Activated T-cell treated with anti-CD3 and anti-CD28 coated beads, Interleukin-2, amount 50 U/mL, for 48 hours (primary cell): Measurements from ENCODE around the gene TEX48.

Experiments used
- DNase-seq, 2 experiments: peaks; one replicate each; pipeline ENCODE4 v3.0.0-alpha.2; 2020

The TEX48 gene

DNA sequence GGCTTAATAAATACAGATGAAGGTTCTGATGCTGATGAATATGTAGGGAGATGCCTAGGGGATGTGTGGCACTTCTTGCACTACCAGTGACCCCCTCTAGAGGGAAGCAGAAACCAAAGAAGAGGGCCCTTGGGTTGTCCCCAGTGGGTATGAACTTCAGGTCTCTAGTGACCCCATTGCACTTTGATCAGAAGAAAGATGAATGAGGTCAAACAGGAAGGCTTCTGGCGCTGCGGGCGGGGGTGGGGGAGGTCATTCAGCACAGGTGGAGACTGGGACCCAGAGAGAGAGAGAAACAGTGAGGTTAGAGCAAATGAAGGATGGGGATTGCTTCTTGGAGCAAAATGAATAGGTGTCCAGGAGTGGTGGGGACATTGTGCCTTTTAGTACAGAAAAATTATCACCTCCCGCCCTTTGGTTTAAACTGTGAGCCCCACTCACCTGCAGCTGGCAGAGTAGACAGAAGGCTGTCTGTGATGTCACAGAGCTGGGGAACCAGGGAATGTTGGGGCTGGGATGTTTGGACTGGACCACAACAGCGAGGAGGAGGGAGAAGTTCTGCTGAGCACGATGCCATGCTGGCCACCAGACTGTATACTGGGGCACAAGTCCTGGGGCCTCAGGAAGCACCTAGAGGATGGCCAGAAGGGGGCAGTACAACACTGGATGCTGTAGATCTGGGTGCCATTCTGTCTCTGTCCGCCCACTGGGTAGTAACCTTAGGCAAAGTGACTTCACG is at the start of gene TEX48:
TSS of gene TEX48 (minus strand) at position 599 of the 739 bp plus-strand sequence. CDS start 10,469 bp downstream, outside the sequence.
- peak; percentile 86 to 87 for DNase-seq

- DNase-seq, result no peak
Observed at GRCh38 chr9:114731701-114732100, 49.7 kb upstream of the TEX48 start.

DNA sequence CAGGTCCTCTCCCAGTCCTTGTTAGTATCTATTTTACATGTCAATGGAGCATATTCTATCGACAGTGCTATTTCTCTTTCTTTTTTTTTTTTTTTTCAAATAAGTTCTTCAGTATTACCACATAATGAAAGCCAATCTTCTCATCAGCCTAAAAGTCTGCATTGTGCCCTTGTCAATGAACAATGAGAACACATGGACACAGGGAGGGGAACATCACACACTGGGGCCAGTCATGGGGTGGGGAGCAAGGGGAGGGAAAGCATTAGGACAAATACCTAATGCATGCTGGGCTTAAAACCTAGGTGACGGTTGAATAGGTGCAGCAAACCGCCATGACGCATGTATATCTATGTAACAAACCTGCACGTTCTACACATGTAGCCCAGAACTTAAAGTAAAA is 47.7 kb upstream of the TEX48 start:
- no peak for DNase-seq

DNA sequence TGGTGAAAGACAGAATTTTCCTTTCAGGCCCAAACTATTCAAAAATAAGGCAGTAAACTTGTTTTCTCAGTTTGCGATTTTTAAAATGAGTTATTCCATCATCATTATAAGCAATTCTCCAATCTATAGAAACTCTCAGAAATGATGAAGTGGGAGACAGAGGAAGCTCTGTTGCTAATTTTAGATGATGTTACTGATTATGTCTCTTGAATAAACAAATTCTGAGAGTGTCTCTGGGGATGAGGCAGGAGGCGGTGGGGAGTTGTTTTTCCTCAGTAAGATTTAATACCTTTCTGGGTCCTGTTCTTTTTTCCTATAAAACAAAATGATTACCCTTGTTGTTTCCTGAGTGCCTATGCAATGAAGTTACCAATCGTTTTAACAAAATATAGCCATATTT is 43.9 kb upstream of the TEX48 start:
- DNase-seq, result no peak

GRCh38 chr9:114724744-114725143 is 42.8 kb upstream of the TEX48 start:
- DNase-seq, result no peak

GRCh38 chr9:114723931-114724330 is 41.9 kb upstream of the TEX48 start:
- DNase-seq, result no peak

DNA sequence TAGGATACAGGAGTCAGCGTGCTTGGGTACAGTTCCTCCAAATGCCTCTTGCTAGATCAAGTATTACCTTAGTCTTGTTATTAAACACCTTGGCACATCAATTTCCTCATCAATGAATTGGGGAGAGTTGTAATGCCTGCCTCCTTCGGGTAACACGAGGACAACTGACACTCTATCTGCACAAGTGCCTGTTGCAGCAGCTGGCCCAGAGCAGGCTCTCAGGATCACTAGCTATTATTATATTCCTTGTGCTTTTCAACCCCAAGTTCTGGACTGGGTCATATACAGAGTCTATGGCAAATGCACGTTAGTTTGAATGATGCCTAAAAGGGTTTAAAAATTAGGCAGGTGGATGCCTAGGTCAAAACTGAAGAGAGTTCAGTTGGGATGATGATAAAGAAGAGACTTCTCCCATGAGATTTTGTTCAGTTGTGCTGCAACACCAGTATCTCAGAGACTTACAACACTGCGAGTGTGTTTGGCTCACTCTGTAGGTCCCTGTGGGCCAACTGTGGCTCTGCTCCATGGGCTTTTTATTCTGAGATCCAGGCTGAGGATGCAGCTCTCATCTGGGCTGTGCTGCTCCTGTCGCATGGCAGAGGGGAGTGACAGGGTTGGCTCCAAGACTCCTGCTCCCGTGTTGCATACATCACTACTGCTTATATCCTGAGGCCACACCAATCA is 41.1 kb upstream of the TEX48 start:
- no peak for DNase-seq

- DNase-seq, result no peak
Observed at GRCh38 chr9:114722081-114722621, 40.2 kb upstream of the TEX48 start.

DNA sequence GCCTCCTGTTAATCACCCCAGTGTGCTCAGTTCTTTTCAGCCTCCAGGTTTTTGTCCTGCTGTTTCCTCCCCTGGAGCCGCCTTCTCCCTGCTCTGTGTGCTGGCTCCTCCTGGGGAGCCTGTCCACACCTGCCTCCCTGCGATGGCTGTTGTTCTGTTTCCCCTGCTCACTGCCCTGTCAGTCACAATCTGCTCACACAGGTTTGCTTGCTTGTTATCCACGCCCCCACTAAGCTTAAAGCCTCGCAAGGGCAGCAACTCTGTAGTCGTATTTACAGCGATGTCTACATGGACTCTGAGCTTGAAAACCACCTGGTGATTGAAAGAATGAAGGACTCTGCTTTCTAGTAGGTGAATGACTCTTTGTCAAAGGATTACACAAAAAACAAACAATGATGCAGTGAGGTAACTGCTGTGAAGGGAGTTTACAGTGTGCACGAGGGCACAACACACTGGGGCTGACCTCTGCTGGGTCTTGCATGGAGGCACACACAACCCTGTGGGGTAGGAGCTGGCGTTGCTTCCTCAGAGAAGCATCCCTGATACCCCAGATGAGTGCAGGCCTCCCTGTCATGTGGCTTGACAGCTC is 39.6 kb upstream of the TEX48 start:
- DNase-seq, result no peak

DNA sequence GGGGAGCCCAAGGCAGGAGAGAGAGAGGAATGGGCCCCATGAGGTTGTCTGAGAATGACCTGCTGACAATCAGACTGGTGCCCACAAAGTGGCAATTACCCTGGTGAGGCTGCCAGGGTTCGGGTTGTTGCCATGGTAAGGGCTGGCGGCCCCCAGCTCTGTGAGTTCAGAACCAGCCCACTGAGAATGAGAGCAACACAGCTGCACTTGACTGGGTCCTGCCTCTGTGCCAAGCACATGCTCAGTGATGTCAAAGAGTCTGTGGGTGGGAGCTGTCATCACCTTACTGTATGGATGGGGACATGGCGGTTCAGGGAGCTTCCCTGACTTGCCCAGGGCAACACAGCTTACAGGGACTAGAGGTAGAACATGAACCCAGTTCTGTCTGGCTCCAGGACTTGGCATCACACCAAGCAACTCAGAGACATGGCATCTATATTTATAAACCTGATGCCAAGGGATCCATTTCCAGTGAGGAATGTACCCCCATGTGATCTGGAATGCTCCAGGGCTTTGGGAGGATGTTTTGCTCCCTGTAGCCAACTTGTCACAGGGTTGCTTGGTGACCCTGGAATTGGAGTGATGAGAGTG is 38.2 kb upstream of the TEX48 start:
- no peak for DNase-seq

DNA sequence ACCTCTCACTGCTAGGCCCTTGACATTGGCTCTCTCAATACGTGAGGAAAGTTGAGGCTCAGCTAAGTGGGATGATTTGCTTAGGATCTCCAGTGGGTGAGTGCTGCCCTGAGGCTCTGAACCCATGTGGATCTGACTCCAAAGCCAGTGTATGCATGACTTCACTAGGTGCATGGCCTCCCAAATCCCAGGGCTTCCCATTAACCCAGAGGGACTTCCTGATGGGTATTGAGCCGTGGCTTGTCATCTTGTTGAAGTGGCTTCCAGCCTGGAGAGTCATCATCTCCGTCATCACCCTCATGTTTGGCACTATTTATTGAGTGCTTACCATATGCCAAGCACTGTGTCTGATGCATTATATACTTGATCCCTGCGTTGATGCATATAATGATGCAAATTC is 37.3 kb upstream of the TEX48 start:
- no peak for DNase-seq

GRCh38 chr9:114718801-114719221 is 36.8 kb upstream of the TEX48 start:
- DNase-seq, result peak; percentile 94 to 95

DNA sequence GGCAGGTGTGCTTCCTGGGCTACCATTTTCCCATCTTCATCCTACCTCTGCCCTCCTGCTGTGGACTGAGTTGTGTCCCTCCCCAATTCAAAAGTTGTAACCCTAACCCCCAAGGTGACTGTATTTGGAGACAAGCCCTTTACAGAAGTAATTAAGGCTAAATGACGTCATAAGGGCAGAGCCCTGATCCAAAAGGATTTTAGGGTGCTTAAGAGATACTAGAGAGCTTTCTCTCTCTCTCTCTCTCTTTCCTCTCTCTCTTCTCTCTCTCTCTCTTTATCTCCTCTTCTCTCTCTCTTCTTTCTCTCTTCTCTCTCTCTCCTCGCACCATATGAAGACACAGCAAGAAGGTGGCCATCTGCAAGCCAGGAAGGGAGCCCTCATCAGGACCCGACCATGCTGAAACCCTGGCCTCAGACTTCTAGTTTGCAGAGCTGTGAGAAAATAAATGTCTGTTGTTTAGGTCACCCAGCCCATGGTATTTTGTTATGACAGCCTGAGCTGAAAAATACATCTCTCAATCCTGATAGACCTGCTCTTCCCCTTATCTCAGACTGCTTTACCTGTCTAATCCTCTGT is 36.0 kb upstream of the TEX48 start:
- DNase-seq, result peak in 1 of 2 experiments; percentile 29

DNA sequence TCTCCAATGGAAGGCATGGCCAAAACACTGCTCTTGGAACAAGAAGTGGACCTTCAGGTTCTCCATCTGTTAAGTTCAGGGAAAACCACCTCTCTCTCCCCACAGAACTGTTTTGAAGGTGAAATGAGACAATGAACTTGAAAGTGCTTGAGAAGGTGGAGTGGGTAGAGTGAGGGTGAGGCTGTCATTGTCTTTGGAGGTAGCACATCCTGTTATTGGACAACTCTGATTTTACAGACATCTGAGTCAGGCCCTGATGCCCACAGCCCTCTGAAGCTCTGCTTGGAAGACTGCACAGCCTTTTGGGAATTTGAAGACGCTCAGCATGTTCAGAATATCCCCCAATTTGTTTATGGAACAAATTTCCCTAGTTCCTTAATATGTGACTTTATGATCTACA is 27.6 kb upstream of the TEX48 start:
- DNase-seq, result no peak

GRCh38 chr9:114706711-114707110 is 24.7 kb upstream of the TEX48 start:
- no peak for DNase-seq

DNA sequence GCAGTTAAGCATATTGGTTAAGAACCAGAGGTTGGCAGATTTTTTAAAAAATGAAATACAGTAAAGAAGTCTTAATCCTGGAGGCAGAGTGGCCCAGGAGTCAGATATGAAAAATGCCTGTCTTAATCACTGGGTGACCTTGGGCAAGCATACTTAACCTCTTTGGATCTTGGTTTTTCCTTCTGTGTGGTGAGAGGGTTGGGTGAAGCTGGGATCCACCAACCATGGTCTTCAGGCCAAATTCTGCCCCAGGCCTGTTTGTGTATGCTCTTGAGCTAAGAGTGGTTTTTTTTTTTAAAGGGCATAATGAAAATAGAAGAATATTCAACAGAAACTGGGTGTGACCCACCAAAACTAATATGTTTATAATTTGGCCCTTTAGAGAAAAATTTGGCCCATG is 20.0 kb upstream of the TEX48 start:
- DNase-seq, result no peak

GRCh38 chr9:114697951-114698351 is 16.0 kb upstream of the TEX48 start:
- DNase-seq, result peak in 1 of 2 experiments; percentile 55

DNA sequence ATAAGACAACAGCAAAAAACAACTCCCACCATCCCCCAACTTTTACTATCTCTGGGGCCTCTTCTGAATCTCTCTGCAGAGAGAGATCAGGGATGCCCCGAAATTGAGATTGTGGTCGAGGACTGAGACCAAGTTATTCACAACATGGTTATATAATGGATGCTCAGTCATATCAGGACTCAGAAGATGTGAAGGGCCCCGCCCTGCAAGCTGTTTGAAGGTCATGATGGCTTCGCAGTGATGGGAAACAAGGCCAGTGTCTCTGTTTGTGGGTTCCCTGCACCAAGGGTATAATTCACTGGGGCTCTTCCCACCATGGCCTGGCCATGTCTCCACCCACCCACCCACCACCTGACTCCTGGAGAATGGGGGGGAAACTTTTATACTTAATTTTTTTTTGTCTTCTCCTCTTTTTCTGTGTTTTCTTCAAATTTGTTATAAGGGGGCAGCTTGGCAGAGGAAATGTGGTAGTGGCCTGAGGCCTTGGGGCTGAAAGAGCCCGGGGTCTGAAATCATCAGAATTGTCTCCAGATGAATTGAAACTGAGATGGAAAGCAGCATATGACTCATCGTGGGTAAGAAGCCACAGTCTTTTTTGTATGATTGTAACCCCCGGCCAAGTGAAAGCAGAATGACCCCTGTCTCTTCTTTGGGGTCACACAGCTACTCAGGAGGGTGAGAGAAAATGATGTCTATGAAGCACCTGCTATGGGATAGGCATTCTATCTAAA is 15.0 kb upstream of the TEX48 start:
- DNase-seq, result peak; percentile 81 to 82

DNA sequence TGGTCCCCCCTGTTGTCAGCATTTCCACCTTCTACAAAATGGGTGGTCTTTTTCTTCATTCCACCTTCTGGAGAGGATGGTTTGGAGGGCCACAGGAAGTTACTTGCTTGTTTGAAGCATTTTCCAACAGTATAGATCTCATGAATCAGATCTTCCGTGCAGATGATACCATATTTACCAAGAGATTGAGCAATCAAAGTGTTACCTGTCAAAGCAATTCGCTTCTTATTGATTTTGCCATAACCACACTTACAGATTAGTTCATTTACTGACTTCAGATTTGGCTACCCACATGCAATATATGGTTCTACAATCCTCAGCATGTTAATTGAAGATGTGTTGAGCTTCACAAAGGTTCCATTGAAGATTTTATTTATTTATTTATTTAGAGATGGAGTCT is 14.0 kb upstream of the TEX48 start:
- DNase-seq, result no peak

- peak in 1 of 2 experiments; percentile 60 for DNase-seq
Observed at GRCh38 chr9:114694719-114695269, 12.8 kb upstream of the TEX48 start.

DNA sequence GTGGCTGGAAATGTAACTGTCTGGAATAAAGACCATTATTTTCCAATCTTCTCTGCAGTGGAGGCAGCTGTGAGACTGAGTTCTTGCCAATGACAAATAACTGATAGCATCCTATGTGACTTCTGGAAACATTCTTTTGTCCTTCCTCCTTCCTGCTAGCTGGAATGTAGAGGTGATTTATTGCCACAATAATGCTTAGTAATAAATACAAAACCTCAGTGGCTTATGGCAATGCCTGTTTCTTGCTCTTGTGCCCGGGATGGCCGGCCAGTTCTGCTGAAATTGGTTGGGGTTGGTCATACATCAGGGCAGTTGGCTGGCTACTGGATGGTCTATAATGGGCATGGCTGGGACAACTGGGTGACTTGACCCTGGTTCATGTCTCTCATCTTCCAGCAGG is 12.2 kb upstream of the TEX48 start:
- DNase-seq, result no peak
